A549 (cell line): ENCODE results near the gene ZNF639. TPM values are rescaled to one million over a fixed set of nuclear protein-coding genes. Genes with fewer than 3 reads are reported as not detected.
A peak's percentile ranks its signal among the peaks of the same experiment; 100 is the strongest.

Source experiments
- ATAC-seq, 2 experiments: fragments of 200-7000 bp in 1 of 2; fragments of >200 bp in 1 of 2; cut with Nextera tagmentation in 1 of 2; cut with Tn5 transposase in 1 of 2; 3 replicates each; pipeline versions ENCODE4 v1.8.0 to v1.9.1; 2018 to 2020; ENCODE audit warnings: mild to moderate bottlenecking in 1 of 2, moderate library complexity in 1 of 2
- CTCF ChIA-PET: fragments of 300-600 bp; sonication (Branson Sonifier 250); formaldehyde crosslinking; extraction: SDS; loops from one replicate; lab custom pipeline; 2021; ENCODE audit warnings: antibody characterized with exemption, inconsistent platforms; lab: Yijun Ruan, JAX
- POLR2A ChIA-PET: fragments of 350-600 bp; formaldehyde crosslinking; extraction: SDS; loops from one replicate; lab custom pipeline; 2021; ENCODE audit warnings: antibody characterized with exemption, inconsistent platforms; lab: Yijun Ruan, JAX
- DNase-seq, 2 experiments: peaks; one replicate each; pipeline versions ENCODE4 v3.0.0 to v3.0.0-alpha.2; 2011 to 2016; ENCODE audit warnings: low read depth in 1 of 2, low spot score in 1 of 2
- FAIRE-seq: peaks from 2 replicates; lab custom pipeline; 2011; peaks lifted over from hg19 to GRCh38; lab: Jason Lieb, UNC
- H3K27ac ChIP-seq, 2 experiments: fragments of >200 bp; sonication (Bioruptor Twin); formaldehyde crosslinking; 3 replicates each; pipeline ENCODE4 v1.5.1; 2016 to 2017
- H3K4me1 ChIP-seq: fragments of >200 bp; sonication (Bioruptor Twin); formaldehyde crosslinking; 3 replicates; pipeline ENCODE4 v1.6.1; 2016
- H3K4me2 ChIP-seq: fragments of >200 bp; sonication (Bioruptor Twin); formaldehyde crosslinking; 3 replicates; pipeline ENCODE4 v1.6.1; 2016
- H3K4me3 ChIP-seq: fragments of >200 bp; sonication (Bioruptor Twin); formaldehyde crosslinking; 3 replicates; pipeline ENCODE4 v1.5.1; 2016
- H3K9me3 ChIP-seq: fragments of >200 bp; sonication (Bioruptor Twin); formaldehyde crosslinking; 3 replicates; pipeline ENCODE4 v1.6.1; 2016
- BHLHE40 ChIP-seq: IDR thresholded peaks from 2 replicates; pipeline ENCODE4 v1.6.1; 2012; ENCODE audit warnings: low read depth, low read length, inconsistent platforms
- CHD4 ChIP-seq: fragments of 200-600 bp; sonication (generic); IDR thresholded peaks from 2 replicates; pipeline ENCODE4 v1.6.1; 2016; ENCODE audit warnings: antibody characterized with exemption, mild to moderate bottlenecking, borderline replicate concordance
- E2F6 ChIP-seq: IDR thresholded peaks from 2 replicates; pipeline ENCODE4 v1.6.1; 2012; ENCODE audit warnings: low read depth, borderline replicate concordance
- ESRRA ChIP-seq: fragments of 150-350 bp; IDR thresholded peaks from 2 replicates; pipeline ENCODE4 v1.6.1; 2014; ENCODE audit warnings: mild to moderate bottlenecking, low read length, borderline replicate concordance
- HES2 ChIP-seq: fragments of >200 bp; sonication (Bioruptor Twin); formaldehyde crosslinking; IDR thresholded peaks from 2 replicates; pipeline ENCODE4 v1.6.1; 2016
- HEYL ChIP-seq: fragments of 250-450 bp; sonication (Bioruptor Pico); IDR thresholded peaks from 2 replicates; pipeline ENCODE4 v1.8.0; 2021; ENCODE audit warnings: mild to moderate bottlenecking, moderate library complexity
- HOXB13 ChIP-seq: fragments of 250-450 bp; sonication (Bioruptor Pico); IDR thresholded peaks from 2 replicates; pipeline ENCODE4 v1.5.0; 2020; ENCODE audit warnings: low read depth, mild to moderate bottlenecking, moderate library complexity
- JUN ChIP-seq, 2 experiments: fragments of >200 bp; sonication (Bioruptor Twin); formaldehyde crosslinking; IDR thresholded peaks; 2 replicates in 1 of 2; 3 replicates in 1 of 2; pipeline ENCODE4 v1.6.1; 2016 to 2017
- JUNB ChIP-seq: fragments of >200 bp; sonication (Bioruptor Twin); formaldehyde crosslinking; IDR thresholded peaks from 2 replicates; pipeline ENCODE4 v1.6.1; 2016
- KDM5A ChIP-seq: fragments of 200-600 bp; sonication (generic); IDR thresholded peaks from 2 replicates; pipeline ENCODE4 v1.6.1; 2016; ENCODE audit warnings: antibody characterized with exemption, mild to moderate bottlenecking
- MAX ChIP-seq: IDR thresholded peaks from 2 replicates; pipeline ENCODE4 v1.6.1; 2012
- POLR2A ChIP-seq: IDR thresholded peaks from 2 replicates; pipeline ENCODE4 v1.6.1; 2012; ENCODE audit warnings: mild to moderate bottlenecking, low read length
- POLR2AphosphoS2 ChIP-seq: conservative IDR thresholded peaks from 2 replicates; pipeline ENCODE4 v1.6.1; 2012; ENCODE audit warnings: low read length, improper control_type of control experiment, inconsistent platforms
- RARB ChIP-seq: fragments of 250-450 bp; sonication (Bioruptor Pico); IDR thresholded peaks from 2 replicates; pipeline ENCODE4 v1.8.0; 2021; ENCODE audit warnings: mild to moderate bottlenecking, moderate library complexity
- RFX5 ChIP-seq: fragments of 450-650 bp; IDR thresholded peaks from 2 replicates; pipeline ENCODE4 v1.7.1; 2014; ENCODE audit warnings: antibody characterized with exemption, mild to moderate bottlenecking, moderate library complexity
- SMC3 ChIP-seq: fragments of >200 bp; sonication (Bioruptor Twin); formaldehyde crosslinking; IDR thresholded peaks from 3 replicates; pipeline ENCODE4 v1.6.1; 2018; ENCODE audit warnings: inconsistent platforms
- TFCP2L1 ChIP-seq: fragments of 250-450 bp; sonication (Bioruptor Pico); IDR thresholded peaks from 2 replicates; pipeline ENCODE4 v1.5.0; 2021; ENCODE audit warnings: mild to moderate bottlenecking
- ZSCAN20 ChIP-seq: fragments of 250-450 bp; sonication (Bioruptor Pico); IDR thresholded peaks from 2 replicates; pipeline ENCODE4 v1.8.0; 2022; ENCODE audit warnings: mild to moderate bottlenecking, moderate library complexity
- WGBS: methylation state at CpG from one replicate; pipeline ENCODE4 v1.1.6; 2017; ENCODE audit errors: missing lambda C conversion rate; 5-methylcytosine and 5-hydroxymethylcytosine counted together
- polyA plus RNA-seq, 4 experiments: library from polyadenylated mRNA; depleted of rRNA in 3 of 4; stranded (reverse); fragments of >200 nt; fragmentation: RNase III in 1 of 4; extraction: RNeasy Plus Mini Kit Qiagen cat#74134 plus additional on column Dnase treatment in 1 of 4; gene quantifications; 2 replicates in 3 of 4; 3 replicates in 1 of 4; pipeline ENCODE4 v1.2.3, GENCODE V29; 2011 to 2017
- TF ChIP-seq, protein P1 (sequence below): IDR thresholded peaks from 2 replicates; pipeline ENCODE4 v1.6.1; 2012
- TF ChIP-seq, protein P2 (sequence below): fragments of >200 bp; sonication (Bioruptor Twin); formaldehyde crosslinking; IDR thresholded peaks from 3 replicates; pipeline ENCODE4 v1.6.1; 2016

ZNF639 gene
- polyA plus RNA-seq, 2 of the 4 experiments (the other 2 are of a cell fraction) = 18.9 to 19.0 TPM

DNA sequence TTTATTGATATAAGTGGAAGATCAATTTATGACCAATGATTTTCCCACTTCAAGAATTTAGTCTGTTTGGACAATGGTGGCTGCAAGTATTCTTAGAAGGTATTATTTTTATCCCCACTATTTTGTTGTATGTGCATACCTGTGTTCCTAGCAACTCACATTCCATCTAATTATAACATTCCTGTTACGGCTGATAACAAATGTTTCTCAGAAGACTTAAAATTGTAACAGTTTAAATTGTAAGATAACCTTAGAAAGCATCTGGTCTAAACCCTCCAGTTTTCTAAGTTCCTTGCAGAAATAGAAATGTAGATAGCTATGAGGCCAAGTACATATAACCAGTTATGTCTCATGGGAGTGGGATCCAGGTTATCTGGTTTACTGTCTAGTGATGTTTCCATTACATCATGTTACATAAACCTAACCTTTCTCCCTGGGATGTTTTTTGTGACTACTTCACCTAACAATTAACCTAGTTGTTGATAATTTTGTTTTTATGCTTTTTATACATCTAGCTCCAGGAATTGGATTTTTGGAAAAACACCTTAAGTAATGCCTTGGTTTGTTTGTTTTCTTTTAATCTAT lies 13.6 kb downstream of the ZNF639 start:
- POLR2A ChIA-PET = no interaction called here
- FAIRE-seq (no peak), DNase-seq (no peak), ATAC-seq (no peak)
- no peak for TF ChIP-seq JUNB
- TF ChIP-seq HES2 = no peak
- no peak for TF ChIP-seq E2F6
- TF ChIP-seq ZSCAN20 = no peak
- TF ChIP-seq RFX5 = no peak
- TF ChIP-seq BHLHE40 = no peak
- TF ChIP-seq SMC3 = no peak
- TF ChIP-seq ESRRA = no peak
- TF ChIP-seq POLR2AphosphoS2 = no peak
- no peak for TF ChIP-seq KDM5A
- TF ChIP-seq CHD4 = no peak
- TF ChIP-seq TFCP2L1 (CRISPR knock-in tag) = no peak
- TF ChIP-seq HOXB13 = no peak
- TF ChIP-seq RARB (CRISPR knock-in tag) = no peak
- TF ChIP-seq HEYL (CRISPR knock-in tag) = no peak
- no peak overlapping the region for H3K4me3 ChIP-seq
- 88% methylated on average over 1 of the region's 1 CpG for WGBS
- H3K9me3 ChIP-seq = no peaks in the 10 kb centered on the region
- no peak overlapping the region for H3K27ac ChIP-seq
- H3K4me2 ChIP-seq = no peak overlapping the region
- H3K4me1 ChIP-seq = no peaks in the 10 kb centered on the region
- CTCF ChIA-PET = interaction anchor here (0.6 kb wide), 3 partner anchors 9 to 38 kb away, joined by 3 to 6 read pairs (median 4); no protein-coding TSS in a partner anchor

GRCh38 chr3:179347345-179348194 lies 24.7 kb downstream of the ZNF639 start, which contains the start of gene MFN1:
Gene MFN1, plus strand, starts transcription at chr3:179347709. Its CDS starts 1,143 bp downstream, at chr3:179348852.
- CTCF ChIA-PET = interaction anchor here (1.2 kb wide), 1 partner anchor 26 kb away, joined by 3 read pairs; no protein-coding TSS in a partner anchor
- H3K4me3 ChIP-seq = peak within 1 kb of the TSS; percentile 82
- no peaks in the 10 kb centered on the region for H3K9me3 ChIP-seq
- ATAC-seq (peak; percentile 100), DNase-seq (peak; percentile 76 to 91), FAIRE-seq (peak; percentile 54)
- peak within 1 kb of the TSS; percentile 91 for H3K4me2 ChIP-seq
- H3K4me1 ChIP-seq = peaks cover 11% of the 10 kb centered on the region; the same call in 2 of the 3 replicates
- TF ChIP-seq MAX (peak; percentile 59; the same call in 1 of the 2 replicates), POLR2A (peak; percentile 69), E2F6 (0 out of 2 replicates have a peak, but pooled peaks have one; percentile 47), KDM5A (no peak), JUN (IDR thresholded peaks at IDR 0.05) (peak; percentile 29 to 53; a peak in 2 of 5 replicates)
- TF ChIP-seq, protein P1, sequence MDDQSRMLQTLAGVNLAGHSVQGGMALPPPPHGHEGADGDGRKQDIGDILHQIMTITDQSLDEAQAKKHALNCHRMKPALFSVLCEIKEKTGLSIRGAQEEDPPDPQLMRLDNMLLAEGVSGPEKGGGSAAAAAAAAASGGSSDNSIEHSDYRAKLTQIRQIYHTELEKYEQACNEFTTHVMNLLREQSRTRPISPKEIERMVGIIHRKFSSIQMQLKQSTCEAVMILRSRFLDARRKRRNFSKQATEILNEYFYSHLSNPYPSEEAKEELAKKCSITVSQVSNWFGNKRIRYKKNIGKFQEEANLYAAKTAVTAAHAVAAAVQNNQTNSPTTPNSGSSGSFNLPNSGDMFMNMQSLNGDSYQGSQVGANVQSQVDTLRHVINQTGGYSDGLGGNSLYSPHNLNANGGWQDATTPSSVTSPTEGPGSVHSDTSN = no peak
- TF ChIP-seq, protein P2, sequence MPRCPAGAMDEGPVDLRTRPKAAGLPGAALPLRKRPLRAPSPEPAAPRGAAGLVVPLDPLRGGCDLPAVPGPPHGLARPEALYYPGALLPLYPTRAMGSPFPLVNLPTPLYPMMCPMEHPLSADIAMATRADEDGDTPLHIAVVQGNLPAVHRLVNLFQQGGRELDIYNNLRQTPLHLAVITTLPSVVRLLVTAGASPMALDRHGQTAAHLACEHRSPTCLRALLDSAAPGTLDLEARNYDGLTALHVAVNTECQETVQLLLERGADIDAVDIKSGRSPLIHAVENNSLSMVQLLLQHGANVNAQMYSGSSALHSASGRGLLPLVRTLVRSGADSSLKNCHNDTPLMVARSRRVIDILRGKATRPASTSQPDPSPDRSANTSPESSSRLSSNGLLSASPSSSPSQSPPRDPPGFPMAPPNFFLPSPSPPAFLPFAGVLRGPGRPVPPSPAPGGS = peak; percentile 66; the same call in 1 of the 3 replicates
- 1% methylated on average over 26 of the region's 63 CpGs for WGBS
- POLR2A ChIA-PET = no interaction called here
- peak within 1 kb of the TSS; percentile 73 to 93 for H3K27ac ChIP-seq
